Activated CD4-positive, alpha-beta memory T cell treated with anti-CD3 and anti-CD28 coated beads, Interleukin-2, amount 10 ng/mL, durations not matched to agents 7 days and 5 days (primary cell): Measurements from ENCODE around the gene AARSD1. TPM values are rescaled to one million over a fixed set of nuclear protein-coding genes. Genes with fewer than 3 reads are reported as not detected.
"Not testable (repeated sequence)": the region's sequence is repeated elsewhere in the genome, so short reads cannot be mapped to it uniquely, and the experiment has no call there.

Experiments
- CTCF ChIA-PET: fragments of 350-600 bp; sonication (Branson Sonifier 250); formaldehyde crosslinking; loops from one replicate; lab custom pipeline; 2021; ENCODE audit warnings: antibody characterized with exemption, inconsistent platforms; lab: Charles Lee
- POLR2A ChIA-PET: fragments of 350-600 bp; sonication (Branson Sonifier 250); formaldehyde crosslinking; loops from one replicate; lab custom pipeline; 2021; ENCODE audit warnings: antibody characterized with exemption; lab: Charles Lee
- DNase-seq: peaks from one replicate; pipeline ENCODE4 v3.0.0-alpha.2; 2020
- H3K27ac Mint-ChIP-seq: one replicate; pipeline ENCODE4 v1.8.0; 2021; ENCODE audit warnings: mild to moderate bottlenecking, mixed read lengths
- H3K27me3 Mint-ChIP-seq: one replicate; pipeline ENCODE4 v1.8.0; 2021; ENCODE audit warnings: mixed read lengths
- H3K36me3 Mint-ChIP-seq: one replicate; pipeline ENCODE4 v1.8.0; 2021; ENCODE audit warnings: low read depth, mixed read lengths
- H3K4me1 Mint-ChIP-seq: one replicate; pipeline ENCODE4 v1.8.0; 2021; ENCODE audit warnings: mixed read lengths
- H3K4me3 Mint-ChIP-seq: one replicate; pipeline ENCODE4 v1.8.0; 2021; ENCODE audit warnings: mild to moderate bottlenecking, mixed read lengths
- H3K9me3 Mint-ChIP-seq: one replicate; pipeline ENCODE4 v1.8.0; 2021; ENCODE audit warnings: mixed read lengths
- total RNA-seq, 2 experiments: library from RNA; stranded (reverse); gene quantifications; one replicate each; pipeline ENCODE4 v1.2.3, GENCODE V29; 2021

AARSD1 gene
- total RNA-seq, 2 experiments from 2014 or later, result 27.9 to 28.5 TPM

DNA sequence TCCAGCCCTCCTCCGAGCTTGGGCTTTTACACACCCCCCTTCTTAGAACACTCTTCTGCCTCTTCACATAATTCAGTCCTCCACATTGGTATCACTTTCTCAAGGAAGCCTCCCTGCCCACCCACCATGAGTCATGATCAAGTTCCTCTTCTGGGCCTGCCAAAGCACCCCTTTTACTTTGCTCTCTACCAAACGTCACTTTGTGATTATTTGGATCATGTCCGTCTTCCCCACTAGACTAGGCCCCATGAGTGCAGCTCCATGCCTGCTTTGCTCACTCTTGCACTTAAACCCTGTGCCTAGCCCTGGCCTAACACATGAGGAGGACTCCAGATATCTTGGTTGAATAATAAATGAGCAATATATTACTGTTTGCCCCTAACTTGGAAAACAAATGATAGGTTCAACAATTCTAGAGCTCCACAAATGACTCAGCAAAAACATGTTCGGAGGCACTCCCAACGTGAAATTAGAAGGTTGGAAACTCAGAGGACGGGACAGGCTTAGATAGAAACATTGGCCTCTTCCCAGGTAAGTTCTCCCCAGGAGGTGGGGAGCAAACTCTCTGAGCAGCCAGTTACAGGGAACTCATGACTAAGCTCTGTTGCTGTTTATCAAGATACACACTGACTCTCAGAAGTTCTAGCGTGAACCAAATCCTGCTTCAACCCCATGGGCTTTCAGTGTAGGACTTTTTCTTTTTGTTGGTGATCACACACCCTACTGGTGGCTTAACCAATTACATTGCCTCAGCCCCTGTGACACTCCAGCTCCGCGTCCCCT lies 35.3 kb downstream of the AARSD1 start:
- CTCF ChIA-PET, result interaction anchor here (0.8 to 2.3 kb wide), 7 partner anchors 10 to 351 kb away, joined by 3 to 10 read pairs (median 3); partner anchors contain the start of genes BECN1, PTGES3L and RUNDC1
- POLR2A ChIA-PET, result interaction anchor here (0.6 to 1.7 kb wide), 8 partner anchors 20 to 351 kb away, joined by 3 to 5 read pairs (median 3); partner anchors contain the start of genes BECN1, IFI35 and PSME3
- Mint-ChIP-seq H3K4me3 (no peak overlapping the region), H3K36me3 (no peaks in the 10 kb centered on the region), H3K27me3 (peaks cover 4% of the 10 kb centered on the region), H3K4me1 (peaks cover 12% of the 10 kb centered on the region), H3K27ac (peak overlapping the region; percentile 13), H3K9me3 (no peaks in the 10 kb centered on the region)
- DNase-seq, result peak; percentile 16

DNA sequence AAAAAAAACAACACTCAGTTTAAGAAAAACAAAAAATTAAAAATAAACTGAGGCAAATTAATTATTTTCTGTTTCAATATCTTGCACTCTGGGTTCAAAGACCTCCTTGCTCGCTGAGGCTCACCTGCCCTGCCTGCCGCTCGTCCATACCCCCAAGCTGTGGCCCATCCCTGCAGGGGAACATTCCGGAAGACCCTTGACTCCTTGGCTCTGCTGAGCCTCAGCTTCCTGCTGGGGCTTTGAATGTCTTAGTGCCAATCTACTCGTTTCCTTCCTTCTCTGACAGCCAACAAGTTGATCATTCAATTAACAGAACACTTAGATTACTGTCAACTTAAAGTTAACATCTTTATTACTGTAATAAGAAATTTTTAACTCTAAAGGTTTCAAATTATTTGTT lies 39.4 kb downstream of the AARSD1 start:
- ChIA-PET CTCF (interaction anchor here (0.6 to 0.7 kb wide), 2 partner anchors 30 to 101 kb away, joined by 3 read pairs; partner anchors contain the start of gene BECN1), POLR2A (no interaction called here)
- peaks cover 22% of the 10 kb centered on the region for H3K27me3 Mint-ChIP-seq
- H3K9me3 Mint-ChIP-seq, result no peaks in the 10 kb centered on the region
- H3K27ac Mint-ChIP-seq, result no peak overlapping the region
- DNase-seq, result no peak
- H3K36me3 Mint-ChIP-seq, result no peaks in the 10 kb centered on the region
- H3K4me3 Mint-ChIP-seq, result no peak overlapping the region
- peaks cover 12% of the 10 kb centered on the region for H3K4me1 Mint-ChIP-seq

DNA sequence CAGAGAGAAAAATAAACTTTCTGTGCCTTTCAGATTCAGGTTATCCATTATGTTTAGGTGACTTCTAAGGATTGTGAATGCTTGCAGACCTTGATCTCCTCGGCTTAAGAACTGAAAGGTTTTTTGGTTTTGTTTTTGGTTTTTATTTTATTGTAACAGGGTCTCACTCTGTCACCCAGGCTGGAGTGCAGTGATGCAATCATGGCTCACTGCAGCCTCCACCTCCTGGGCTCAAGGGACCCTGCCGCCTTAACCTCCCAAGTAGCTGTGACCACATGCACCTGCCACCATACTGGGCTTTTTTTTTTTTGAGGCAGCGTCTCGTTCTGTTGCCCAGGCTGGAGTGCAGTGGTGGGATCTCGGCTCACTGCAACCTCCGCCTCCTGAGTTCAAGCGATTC lies 40.8 kb downstream of the AARSD1 start:
- POLR2A ChIA-PET, H3K36me3 Mint-ChIP-seq, H3K4me3 Mint-ChIP-seq, CTCF ChIA-PET, H3K9me3 Mint-ChIP-seq, H3K27ac Mint-ChIP-seq, DNase-seq, H3K4me1 Mint-ChIP-seq: not testable (repeated sequence)
- H3K27me3 Mint-ChIP-seq, result peaks cover 28% of the 10 kb centered on the region

DNA sequence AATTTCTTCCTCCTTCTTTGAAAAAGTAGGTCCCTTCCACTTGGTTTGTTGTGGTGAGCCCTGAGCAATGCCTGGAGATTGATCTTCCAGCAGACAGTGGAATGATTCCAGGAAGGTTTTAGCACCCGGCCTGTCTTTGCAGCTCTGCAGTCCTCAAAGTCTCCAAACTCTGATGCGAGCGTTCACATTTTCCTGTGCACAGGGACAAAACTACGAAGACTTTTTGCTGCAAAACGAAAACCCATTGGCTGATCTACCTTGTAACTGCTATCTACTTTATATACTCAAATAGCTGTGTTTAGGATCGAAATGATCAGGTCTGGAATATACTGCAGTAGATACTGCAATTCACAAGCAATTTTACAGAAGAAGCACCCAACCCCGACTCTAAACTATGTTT lies 42.0 kb downstream of the AARSD1 start:
- POLR2A ChIA-PET, result no interaction called here
- CTCF ChIA-PET, result no interaction called here
- H3K4me3 Mint-ChIP-seq, result no peak overlapping the region

DNA sequence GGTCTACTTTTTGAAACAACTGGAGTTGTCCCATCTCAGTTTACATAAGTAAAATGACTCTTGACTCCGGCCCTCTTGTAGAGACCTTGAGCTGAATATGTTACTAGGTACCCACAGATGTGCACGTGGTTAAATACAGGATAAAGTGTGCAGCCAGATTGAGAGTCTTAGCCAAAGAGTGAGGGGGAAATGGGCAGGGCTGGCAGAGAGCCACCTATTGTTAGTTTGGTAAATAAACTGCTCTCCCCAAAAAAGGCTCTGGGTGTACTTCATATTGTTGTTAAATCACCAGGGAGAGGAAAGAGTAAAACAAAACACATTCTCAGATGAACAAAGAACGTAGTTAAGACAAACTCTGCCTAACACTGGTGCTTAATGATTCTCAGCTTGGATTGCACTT lies 43.3 kb downstream of the AARSD1 start:
- H3K36me3 Mint-ChIP-seq, result no peaks in the 10 kb centered on the region
- CTCF ChIA-PET, result no interaction called here
- no peaks in the 10 kb centered on the region for H3K9me3 Mint-ChIP-seq
- peaks cover 28% of the 10 kb centered on the region for H3K27me3 Mint-ChIP-seq
- POLR2A ChIA-PET, result no interaction called here
- DNase-seq, result no peak
- H3K4me3 Mint-ChIP-seq, result no peak overlapping the region
- no peak overlapping the region for H3K27ac Mint-ChIP-seq
- peaks cover 2% of the 10 kb centered on the region for H3K4me1 Mint-ChIP-seq

More for the DNA sequence above, 42.0 kb downstream of the AARSD1 start:
- peaks cover 28% of the 10 kb centered on the region for H3K27me3 Mint-ChIP-seq
- H3K36me3 Mint-ChIP-seq, result no peaks in the 10 kb centered on the region
- no peak overlapping the region for H3K27ac Mint-ChIP-seq
- peaks cover 2% of the 10 kb centered on the region for H3K4me1 Mint-ChIP-seq
- DNase-seq, result no peak
- no peaks in the 10 kb centered on the region for H3K9me3 Mint-ChIP-seq

DNA sequence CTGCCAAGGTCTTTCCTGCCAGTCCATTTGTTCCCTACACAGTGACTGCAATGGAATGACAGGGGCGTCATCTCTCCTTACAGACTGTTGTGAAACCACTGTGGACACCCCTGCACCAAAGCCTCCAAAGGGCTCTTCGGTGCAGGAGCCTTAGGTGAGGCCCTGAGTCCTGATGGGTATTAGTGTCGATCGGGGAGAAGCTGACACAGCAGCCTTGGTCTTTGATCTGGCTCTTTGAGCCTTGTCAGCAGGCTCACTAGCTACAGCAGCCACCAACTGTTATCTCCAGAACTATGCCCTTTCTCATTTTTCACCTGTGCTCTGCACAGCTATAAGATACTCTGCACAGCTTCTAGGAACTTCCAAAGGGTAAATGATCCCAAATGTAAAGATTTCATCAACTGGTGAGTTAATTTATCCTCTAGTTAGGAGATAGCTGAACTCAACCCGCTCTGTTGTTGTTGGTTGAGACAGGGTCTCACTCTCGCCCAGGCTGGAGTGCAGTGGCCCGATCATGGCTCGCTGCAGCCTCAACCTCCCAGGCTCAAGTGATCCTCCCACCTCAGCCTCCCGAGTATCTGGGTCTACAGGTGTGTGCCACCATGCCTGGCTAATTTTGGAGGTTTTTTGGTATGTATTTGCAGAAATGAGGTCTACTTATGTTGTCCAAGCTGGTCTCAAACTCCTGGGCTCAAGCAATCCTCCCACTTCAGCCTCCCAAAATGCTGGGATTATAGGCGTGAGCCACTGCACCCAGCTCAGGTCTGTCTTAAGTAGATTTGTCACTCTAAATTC lies 44.0 kb downstream of the AARSD1 start:
- DNase-seq, result no peak
- CTCF ChIA-PET, result no interaction called here
- no peak overlapping the region for H3K27ac Mint-ChIP-seq
- POLR2A ChIA-PET, result no interaction called here
- peaks cover 28% of the 10 kb centered on the region for H3K27me3 Mint-ChIP-seq
- no peaks in the 10 kb centered on the region for H3K9me3 Mint-ChIP-seq
- no peaks in the 10 kb centered on the region for H3K36me3 Mint-ChIP-seq
- H3K4me1 Mint-ChIP-seq, result peaks cover 2% of the 10 kb centered on the region
- no peak overlapping the region for H3K4me3 Mint-ChIP-seq

DNA sequence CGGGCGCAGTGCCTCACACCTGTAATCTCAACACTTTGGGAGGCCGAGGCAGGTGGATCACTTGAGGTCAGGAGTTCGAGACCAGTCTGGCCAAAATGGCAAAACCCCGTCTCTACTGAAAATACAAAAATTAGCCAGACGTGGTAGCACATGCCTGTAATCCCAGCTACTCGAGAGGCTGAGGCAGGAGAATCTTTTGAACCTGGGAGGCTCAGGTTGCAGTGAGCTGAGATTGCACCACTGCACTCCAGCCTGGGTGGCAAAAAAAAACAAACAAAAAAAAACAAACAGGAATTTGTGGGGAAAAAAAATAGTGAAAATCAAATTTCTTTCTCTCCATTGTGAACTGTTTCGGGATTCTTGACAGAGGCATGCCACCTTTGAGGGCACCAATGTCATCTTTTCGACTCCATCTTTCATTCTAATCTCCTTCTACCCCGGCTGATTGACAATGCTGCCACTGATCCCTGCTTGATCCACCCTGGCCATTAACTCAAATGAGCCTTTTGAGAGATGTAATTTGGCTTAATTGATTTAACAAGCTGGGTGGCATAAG lies 44.7 kb downstream of the AARSD1 start:
- CTCF ChIA-PET, result interaction anchor here (0.9 kb wide), 1 partner anchor 198 kb away, joined by 3 read pairs; no protein-coding TSS in a partner anchor
- H3K36me3 Mint-ChIP-seq, H3K4me1 Mint-ChIP-seq, H3K9me3 Mint-ChIP-seq, POLR2A ChIA-PET, H3K4me3 Mint-ChIP-seq, DNase-seq, H3K27ac Mint-ChIP-seq: not testable (repeated sequence)
- H3K27me3 Mint-ChIP-seq, result peaks cover 28% of the 10 kb centered on the region

DNA sequence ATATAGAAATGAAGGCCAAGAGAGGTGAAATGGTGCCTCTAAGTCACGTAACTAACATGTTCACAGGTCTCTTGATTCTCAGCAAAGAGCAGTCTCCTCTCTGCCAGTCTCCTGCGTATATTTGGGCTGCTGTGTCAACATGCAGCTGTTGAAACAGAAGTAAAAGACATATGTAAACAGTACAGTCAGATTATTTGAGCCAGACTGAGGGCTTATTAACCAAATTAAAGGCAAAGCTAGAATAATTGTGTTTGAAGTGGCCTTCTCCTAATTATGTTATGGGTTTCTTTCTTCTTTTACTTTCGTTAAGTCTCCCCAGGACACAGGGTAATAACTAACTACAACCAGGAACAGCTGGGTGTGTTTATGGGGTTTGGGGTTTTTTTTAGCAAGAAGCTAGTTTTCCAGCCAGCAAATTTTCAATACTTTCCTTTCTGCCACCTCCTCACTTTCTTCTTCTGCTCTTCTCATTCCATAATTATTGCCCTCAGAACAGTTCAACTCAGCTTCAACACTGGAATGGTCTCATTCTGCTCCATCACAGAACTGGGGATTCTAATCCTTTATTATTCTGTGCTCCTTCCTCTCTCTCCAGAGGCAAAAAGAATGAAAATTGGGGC lies 45.2 kb downstream of the AARSD1 start:
- DNase-seq, result no peak
- ChIA-PET CTCF (interaction anchor here (0.7 to 0.9 kb wide), 2 partner anchors 197 to 1425 kb away, joined by 3 to 5 read pairs; no protein-coding TSS in a partner anchor), POLR2A (no interaction called here)
- H3K9me3 Mint-ChIP-seq, result no peaks in the 10 kb centered on the region
- H3K36me3 Mint-ChIP-seq, result no peaks in the 10 kb centered on the region
- no peak overlapping the region for H3K27ac Mint-ChIP-seq
- peaks cover 28% of the 10 kb centered on the region for H3K27me3 Mint-ChIP-seq
- H3K4me3 Mint-ChIP-seq, result no peak overlapping the region
- peaks cover 2% of the 10 kb centered on the region for H3K4me1 Mint-ChIP-seq

DNA sequence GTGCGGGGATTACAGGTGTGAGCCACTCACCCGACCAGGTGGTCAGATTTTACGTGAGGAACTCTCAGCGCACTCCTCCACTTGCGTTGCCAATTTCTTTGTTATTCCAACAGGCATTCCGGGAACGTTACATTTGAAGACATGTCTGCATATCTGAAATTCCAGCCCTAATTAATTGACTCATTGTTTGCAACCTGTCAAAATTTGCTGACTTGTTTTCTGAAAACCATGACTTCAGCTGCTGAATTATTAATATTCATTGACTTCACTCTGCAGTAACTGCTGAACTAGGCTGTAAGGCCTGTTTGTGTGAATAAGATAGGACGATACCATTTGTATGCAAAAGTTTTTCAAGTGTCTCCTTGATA lies 47.0 kb downstream of the AARSD1 start:
- H3K9me3 Mint-ChIP-seq, result no peaks in the 10 kb centered on the region
- H3K4me1 Mint-ChIP-seq, result peaks cover 2% of the 10 kb centered on the region
- no peaks in the 10 kb centered on the region for H3K36me3 Mint-ChIP-seq
- no peak overlapping the region for H3K4me3 Mint-ChIP-seq
- peaks cover 25% of the 10 kb centered on the region for H3K27me3 Mint-ChIP-seq
- DNase-seq, result no peak
- POLR2A ChIA-PET, result interaction anchor here (0.6 kb wide), 1 partner anchor 598 kb away, joined by 3 read pairs; no protein-coding TSS in a partner anchor
- CTCF ChIA-PET, result no interaction called here
- H3K27ac Mint-ChIP-seq, result no peak overlapping the region

DNA sequence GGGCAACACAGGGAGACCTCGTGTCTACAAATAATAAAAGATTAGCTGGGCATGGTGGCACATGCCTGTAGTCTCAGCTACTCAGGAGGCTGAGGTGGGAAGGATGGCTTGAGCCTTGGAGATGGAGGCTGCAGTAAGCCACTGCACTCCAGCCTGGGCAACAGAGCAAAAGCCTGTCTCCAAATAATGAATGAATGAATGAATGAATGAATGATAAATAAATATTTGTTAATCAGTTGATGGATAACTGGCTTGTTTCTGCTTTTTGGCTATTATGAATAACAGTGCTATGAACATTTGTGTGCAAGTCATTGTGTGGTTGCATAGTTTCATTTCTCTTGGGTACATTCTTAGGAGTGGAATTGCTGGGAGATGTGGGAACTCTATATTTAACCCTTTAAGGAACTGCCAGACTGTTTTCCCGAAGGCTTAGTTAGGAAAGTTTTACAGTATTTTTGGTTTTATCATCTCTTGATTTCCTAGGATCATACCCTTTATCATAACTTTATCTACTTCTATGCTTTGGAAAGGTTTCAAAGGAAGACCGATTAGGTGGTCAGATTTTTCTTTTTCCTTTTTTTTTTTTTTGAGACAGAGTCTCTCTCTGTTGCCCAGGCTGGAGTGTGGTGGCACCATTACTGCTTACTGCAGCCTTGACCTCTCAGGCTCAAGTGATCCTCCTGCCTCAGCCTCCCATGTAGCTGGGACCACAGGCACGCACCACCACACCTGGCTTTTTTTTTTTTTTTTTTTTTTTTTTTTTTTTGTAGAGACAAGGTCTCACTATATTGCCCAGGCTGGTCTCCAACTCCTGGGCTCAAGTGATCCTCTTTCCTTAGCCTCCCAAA lies 47.6 kb downstream of the AARSD1 start:
- H3K9me3 Mint-ChIP-seq, H3K4me1 Mint-ChIP-seq, DNase-seq, H3K27ac Mint-ChIP-seq, CTCF ChIA-PET, H3K4me3 Mint-ChIP-seq, H3K36me3 Mint-ChIP-seq: not testable (repeated sequence)
- H3K27me3 Mint-ChIP-seq, result peaks cover 22% of the 10 kb centered on the region
- POLR2A ChIA-PET, result interaction anchor here (0.6 kb wide), 1 partner anchor 597 kb away, joined by 3 read pairs; no protein-coding TSS in a partner anchor

DNA sequence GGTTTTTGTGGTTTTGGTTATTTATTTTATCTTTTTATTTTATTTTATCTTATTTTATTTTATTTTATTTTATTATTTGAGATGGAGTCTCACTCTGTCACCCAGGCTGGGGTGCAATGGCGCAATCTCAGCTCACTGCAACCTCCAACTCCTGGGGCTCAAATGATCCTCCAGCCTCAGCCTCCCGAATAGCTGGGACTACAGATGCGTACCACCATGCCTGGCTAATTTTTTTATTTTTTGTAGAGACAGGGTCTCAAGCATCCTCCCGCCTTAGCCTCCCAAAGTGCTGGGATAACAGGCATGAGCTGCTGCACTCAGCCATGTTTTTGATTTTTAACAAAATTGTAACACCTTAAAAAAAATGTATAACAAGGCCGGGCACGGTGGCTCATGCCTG lies 49.0 kb downstream of the AARSD1 start:
- H3K4me1 Mint-ChIP-seq, H3K9me3 Mint-ChIP-seq, CTCF ChIA-PET: not testable (repeated sequence)

More for the DNA sequence above, 49.0 kb downstream of the AARSD1 start:
- not testable (repeated sequence) for H3K36me3 Mint-ChIP-seq, DNase-seq, H3K4me3 Mint-ChIP-seq, H3K27ac Mint-ChIP-seq
- POLR2A ChIA-PET, result interaction anchor here (0.6 kb wide), 1 partner anchor 41 kb away, joined by 3 read pairs; no protein-coding TSS in a partner anchor
- peaks cover 19% of the 10 kb centered on the region for H3K27me3 Mint-ChIP-seq
